EH (cell line): ENCODE results near the gene DCST1.

Source experiments
- DNase-seq: peaks from one replicate; pipeline ENCODE4 v3.0.0-alpha.2; 2015; ENCODE audit warnings: low read depth

The DCST1 gene

DNA sequence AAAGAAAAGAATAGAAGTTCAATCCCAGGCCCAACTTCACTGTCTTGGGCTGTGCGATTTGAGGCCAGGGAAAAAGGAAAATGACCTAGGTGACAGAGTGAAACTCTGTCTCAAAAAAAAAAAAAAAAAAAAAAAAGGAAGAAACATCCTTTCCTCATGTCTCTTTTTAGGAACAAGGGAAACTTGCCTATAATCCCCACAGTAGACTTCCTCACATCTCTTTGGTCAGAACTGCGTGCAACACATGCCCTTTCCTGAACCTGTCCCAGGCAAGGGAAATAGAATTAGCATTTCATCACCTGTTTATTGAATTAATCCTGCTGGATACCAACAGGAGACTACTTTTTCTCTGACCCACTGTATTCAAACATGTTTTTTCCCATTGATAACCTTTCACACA is 2.3 kb downstream of the DCST1 start:
- DNase-seq, result no peak

DNA sequence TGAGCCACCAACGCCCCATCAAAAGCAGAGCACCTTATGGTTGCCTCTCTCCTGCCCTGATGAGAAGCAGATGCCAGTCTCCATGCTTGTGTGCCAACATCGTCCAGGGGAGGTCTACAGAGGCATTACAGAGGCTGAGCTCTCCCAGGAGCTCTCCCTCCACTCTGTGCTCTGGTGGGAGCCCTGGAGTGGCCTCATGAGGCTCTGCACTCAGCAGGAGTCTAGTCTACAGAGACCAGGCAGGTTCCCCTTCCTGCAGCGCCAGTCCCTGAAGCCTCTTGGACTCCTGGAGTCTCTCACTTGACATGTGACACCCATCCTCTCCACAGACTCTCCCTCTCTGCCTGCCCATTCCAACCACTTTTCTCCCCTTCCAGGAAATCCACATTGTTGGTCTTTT is 3.4 kb downstream of the DCST1 start:
- no peak for DNase-seq

DNA sequence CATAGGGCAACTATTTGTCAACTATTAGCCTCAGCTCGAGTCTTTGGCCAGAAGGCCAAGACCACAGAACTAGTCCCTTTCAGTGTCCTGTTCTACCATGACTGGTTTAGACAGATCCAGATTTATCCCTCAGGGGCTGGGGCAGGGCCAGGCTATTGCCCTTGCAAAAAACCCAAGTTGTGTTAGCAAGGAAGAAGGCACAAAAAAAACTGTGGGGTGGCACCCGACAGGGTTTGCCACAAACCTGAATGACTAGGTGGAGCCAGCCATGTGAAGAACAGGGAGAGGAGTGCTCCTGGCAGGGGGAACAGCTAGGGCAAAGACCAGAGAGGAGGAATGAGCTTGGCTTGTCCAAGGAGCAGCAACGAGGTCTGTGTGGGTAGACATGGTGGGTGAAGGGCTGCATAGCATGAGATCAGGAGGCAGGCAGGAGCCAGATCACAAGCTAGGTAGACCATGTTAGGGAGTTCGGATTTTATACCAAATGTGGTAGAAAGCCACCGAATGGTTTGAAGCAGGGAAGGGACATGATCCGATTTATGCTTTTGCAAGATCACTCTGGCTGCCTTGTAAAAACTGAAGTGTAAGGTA is 4.3 kb downstream of the DCST1 start:
- DNase-seq, result no peak

DNA sequence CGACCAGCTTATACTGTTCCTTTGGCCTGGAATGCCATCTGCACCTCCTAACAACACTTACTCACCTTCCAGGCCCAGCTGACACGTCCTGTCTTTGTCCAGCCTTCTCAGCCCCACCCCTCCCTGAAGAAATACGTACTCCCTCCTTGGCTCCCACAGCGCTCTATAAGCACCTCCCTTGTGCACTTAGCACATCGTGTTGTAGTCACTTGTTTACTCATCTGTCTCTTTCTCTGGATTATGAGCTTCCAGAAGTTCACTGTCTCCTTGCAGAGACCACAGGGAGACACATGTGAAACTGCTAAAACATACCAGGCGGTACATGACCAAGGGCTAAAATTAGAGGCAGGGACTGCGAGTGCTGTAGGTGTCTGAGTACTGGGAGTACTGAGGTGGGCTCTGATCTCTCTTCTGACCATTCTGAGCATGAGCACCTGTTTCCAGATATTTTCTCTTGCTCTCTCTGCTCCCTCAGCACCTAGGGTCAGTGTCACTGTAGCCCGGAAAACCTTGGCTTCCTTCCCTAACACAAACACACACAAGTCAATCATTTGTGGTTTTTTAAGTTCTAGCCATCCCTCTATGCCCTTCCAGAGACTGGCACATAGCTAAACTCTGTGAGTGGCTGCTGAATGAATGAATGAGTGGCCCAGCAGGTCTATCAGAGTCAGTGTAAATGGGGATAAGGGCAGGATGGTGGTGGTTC is 5.1 kb downstream of the DCST1 start:
- DNase-seq, result peak; percentile 48

DNA sequence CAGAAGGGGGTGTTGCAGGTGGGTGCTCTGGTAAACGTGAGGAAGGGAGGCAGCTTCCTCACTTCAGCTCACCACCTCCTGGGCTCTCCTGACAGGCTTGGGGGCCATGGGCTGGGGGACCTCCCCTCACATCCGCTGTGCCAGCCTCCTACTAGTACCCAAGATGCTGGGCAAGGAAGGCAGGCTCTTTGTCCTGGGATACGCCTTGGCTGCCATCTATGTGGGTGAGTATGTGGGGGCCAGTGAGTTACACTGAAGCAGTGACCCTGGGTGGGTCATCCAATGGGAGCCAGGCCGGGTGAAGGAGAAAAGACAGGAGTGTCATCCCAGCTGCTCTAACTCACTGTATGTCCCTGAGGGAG is 5.7 kb downstream of the DCST1 start:
- DNase-seq, result no peak

DNA sequence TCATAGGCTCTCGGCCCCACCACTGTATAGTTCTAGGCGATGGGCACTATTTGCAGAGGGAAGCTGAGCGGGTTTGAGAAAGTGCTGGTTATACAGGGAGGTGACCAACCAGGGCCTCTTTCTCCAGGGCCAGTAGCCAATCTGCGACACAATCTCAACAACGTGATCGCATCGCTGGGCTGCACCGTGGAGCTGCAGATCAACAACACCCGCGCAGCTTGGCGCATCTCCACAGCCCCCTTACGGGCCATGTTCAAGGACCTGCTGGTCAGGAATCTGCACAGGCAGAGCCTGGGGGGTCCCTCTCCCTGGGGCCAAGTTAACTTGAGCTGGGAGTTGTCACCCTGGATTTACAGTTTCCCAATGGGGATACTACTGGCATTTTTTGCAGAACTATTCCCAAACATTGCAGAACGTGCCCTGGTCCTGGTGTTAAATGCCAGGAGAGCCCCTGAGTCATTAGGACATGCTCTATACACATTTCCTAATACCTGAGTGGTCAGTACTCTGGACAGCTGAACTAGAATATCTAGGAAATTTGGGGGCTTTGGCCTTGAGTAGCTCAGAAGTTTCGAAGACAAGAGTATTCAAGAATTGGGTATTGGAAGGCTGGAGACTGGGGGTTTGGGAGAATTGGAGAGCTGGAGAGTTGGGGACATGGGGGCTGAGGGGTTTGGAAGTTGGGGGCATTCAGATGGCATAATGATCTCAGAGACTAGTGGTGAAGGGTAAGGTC is 6.9 kb downstream of the DCST1 start:
- no peak for DNase-seq

DNA sequence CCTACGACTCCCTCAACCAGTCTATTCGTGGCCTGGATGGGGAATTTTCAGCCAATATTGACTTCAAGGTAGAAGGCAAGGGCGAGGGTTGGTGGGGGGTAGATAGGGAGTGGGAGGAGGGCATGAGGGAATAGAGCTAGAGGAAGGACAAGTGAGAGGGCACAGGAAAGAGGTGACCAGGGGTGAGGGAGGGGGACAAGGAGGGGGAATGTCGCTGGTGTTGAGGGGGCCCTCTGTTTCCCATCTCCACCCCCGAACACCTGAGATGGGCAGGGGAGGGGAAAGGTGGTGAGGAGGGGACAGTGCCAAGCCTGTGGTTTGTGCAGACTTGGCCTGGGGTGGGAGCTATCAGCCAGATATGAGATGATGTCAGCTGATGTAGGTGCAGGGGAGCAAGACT is 9.2 kb downstream of the DCST1 start:
- DNase-seq, result no peak

DNA sequence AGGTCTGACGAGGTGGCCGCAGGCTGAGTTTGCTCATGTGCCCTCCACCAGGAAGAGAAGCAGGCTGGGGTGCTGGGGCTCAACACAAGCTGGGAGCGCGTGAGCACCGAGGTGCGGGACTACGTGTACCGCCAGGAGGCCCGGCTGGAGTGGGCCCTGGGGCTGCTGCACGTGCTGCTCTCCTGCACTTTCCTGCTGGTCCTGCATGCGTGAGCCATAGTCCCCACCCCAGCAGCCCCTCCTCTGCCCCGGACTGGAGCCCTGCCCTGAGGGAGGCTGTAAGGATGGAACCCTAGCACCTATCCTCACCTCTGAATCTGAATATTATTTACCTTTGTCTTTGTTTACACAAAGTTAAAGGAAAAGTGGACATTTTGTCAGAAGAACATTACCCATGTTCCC is 9.7 kb downstream of the DCST1 start:
- no peak for DNase-seq

DNA sequence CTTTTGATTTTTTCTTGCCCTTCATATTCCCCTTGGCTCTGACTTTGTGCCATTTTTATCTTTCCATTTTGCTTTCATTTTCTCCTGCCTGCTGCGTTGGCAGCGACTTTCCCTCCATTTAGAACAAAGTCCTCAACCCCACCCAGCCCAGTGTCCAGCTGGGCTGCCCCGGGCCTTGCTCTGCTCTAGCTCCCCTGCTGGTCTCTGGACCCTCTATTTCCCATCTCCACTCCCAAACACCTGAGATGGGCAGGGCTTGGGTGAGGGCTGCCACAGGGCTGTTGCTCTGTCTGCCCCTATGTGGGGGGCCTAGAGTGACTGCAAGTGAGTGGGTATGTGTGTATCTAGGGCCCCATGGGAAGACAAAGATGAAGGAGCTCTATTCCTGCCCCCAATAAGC is 10.2 kb downstream of the DCST1 start:
- DNase-seq, result no peak

DNA sequence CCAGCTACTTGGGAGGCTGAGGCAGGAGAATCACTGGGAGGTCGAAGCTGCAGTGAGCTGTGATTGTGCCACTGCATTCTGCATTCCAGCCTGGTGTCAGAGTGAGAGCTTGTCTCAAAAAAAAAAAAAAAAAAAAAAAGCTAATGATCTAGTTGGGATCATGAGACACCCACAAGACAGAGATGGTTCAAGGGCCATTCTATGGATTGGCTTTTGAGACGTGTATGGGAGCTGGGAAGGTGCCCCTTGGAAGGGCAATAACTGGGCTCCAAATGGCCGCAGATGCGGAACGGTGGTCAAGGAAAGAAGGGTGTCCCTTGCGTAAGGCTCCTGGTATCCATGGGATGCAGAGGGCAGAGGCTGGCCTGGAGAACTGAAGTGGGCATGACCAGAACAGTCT is 10.7 kb downstream of the DCST1 start:
- no peak for DNase-seq

DNA sequence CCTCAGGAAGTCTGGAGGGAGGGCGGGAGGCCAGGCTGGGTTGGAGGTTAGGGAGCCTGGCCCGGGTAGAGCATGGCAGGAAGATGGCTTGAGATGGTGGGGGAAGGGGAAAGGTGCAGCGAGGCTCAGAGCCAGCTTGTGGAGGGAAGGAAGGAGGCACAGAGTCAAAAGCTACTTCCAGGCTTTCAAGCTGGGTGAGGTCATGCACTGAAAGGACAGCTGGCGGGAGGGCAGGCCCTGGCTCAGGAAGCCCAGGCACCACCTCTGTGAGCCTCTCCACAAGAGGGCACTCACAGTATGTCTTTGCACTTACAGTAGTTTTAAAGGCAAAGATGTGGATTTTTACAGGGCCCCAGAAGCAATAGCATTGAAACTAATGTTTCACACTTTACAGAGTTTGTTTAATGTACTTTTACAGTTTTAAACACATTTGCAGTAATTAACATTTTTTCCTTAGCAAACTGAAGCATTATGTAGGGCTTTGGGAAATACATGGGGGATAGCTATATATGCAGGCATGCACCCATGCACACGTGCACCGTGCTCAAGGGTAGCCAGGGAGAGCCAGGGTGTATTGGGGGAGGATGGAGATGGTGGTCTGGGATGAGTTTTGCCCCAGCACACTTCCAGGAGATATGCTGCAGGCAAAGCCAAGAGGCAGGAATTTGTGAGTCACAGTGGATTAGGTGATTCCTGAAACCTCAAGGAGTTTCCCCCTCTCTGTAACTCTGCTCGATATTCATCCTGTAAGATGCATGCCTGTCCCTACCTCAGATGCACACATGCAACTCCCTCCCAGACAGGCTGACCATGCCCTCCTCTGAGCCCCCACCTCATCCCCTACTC is 11.4 kb downstream of the DCST1 start:
- peak; percentile 84 for DNase-seq

DNA sequence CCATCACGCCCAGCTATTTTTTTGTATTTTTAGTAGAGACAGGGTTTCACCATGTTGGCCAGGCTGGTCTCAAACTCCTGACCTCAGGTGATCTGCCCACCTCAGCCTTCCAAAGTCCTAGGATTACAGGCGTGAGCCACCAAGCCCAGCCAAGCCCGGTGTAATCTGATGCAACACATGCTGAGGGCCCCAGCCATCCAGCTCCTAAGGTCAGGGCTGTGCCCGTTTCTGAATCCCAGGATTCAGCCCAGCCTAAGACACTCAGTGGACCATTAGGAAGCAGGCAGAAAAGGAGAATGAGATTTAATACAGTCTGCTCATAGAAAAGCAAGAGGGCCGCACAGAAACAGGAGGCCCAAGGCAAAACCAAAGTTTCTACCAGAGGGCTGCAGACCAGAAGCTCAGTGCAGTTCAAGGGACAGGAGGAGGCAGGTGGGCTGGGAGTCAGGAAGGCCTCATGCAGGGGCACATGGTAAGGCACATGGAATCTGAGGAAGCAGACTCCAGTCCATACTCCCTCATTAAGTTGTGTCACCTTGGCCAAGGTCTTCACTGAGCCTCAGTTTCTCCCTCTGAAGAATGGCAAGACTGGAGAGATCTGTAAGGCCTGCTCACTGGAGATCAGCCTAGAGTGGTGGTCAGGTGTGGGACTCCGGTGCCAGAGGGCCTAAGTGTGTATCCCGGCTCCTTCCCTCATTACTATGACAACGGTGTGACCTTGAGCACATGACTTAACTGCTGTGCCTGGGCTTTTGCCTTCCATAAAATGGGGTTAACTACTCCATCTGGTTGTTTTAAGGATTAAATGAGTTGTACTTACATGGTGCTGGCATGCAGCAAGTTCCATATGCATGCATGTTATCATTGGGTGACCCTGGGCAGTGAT is 15.1 kb downstream of the DCST1 start:
- DNase-seq, result no peak

DNA sequence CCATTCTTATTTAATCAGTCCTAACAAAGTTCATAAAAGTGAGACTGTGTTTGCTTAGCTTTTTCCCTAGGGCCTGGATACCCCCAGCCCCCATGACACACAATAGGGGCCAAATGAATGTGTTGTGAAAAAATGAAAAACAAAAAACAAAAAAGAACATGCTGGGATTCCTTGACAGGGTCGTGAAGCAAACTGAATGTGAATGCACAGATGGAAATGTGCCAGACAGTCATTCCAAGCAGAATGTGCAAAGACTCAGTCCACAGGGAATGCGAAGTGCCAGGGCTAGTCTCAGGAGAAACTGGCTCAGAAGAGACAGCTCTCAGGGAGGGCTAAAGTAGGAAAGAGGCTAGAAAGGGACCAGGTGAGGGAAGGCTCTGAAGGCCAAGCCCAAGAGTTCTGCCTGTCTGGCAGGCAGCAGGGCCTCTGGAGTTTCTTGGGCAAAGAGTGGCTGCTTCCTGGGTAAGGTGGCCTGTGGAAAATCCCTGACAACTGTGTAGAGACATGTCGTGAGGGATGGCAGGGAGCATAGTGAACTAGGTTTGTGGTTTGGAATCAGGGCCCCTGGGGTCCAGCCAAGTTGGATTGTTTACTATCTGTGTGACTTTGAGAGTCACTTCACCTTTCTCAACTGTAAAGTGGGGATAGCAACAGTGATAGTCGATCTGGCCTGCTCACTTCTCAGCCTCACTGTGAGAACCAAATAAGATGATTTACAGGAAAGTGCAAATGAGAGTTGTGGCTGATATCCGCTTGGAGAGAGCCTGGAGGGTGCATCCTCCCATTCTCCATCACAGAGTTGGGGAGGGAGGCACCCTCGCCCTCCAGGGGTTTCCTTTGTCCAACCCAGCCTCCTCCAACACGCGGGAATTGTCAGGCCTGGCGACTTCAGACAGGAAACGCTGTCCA is 16.3 kb downstream of the DCST1 start:
- peak; percentile 77 for DNase-seq

DNA sequence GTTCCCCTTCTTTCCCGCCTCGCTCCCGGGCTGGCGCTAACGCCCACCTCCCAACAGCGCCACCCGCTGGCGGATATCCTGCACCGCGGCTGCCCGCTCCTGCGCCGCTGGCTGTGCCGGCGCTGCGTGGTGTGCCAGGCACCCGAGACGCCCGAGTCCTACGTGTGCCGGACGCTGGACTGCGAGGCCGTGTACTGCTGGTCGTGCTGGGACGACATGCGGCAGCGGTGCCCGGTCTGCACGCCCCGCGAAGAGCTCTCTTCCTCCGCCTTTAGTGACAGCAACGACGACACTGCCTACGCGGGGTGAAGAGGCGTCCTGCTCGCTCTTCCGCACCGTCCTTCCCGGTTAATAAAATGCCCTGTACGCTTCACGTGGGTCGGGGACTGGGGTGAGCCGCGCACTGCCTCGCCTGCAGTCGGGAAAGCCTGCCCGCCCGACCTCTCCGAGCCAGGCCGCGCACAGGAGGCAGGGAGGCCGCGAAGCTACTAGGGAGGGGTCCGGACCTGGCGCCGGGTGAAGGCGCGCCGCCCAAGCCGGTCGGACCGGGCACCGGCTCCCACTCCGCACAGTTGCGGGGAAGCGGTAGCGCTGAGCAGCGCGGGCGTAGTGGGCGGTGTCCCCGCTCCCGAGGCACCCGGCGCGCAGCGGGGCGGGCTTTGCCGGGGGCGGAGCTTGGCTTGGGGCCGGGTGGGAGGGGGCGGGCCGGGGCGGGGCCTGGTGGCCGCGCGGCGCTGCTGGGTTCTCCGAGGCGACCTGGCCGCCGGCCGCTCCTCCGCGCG is 17.1 kb downstream of the DCST1 start, which contains the start of gene ADAM15:
Gene ADAM15, plus strand, starts transcription at position 757 of the 782 bp plus-strand sequence. CDS start 71 bp downstream, outside the sequence.
- DNase-seq, result peak; percentile 73

DNA sequence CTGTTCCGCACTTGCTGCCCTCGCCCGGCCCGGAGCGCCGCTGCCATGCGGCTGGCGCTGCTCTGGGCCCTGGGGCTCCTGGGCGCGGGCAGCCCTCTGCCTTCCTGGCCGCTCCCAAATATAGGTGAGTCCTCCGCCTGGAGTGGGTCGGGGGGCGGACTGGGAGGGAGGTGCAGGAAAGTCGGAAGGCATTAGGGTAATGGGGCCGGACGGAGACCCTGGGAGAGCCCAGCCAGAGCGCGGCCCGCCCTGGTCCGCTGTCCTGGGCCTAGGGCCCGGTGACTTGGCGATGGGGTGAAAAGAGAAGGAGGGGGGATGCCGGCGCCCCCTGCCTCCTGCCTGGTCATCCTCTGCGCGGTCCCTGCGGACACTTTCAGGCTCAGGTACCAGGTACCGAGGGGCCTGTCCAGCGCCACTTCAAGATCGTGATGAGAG is 17.7 kb downstream of the DCST1 start:
- DNase-seq, result peak; percentile 15

DNA sequence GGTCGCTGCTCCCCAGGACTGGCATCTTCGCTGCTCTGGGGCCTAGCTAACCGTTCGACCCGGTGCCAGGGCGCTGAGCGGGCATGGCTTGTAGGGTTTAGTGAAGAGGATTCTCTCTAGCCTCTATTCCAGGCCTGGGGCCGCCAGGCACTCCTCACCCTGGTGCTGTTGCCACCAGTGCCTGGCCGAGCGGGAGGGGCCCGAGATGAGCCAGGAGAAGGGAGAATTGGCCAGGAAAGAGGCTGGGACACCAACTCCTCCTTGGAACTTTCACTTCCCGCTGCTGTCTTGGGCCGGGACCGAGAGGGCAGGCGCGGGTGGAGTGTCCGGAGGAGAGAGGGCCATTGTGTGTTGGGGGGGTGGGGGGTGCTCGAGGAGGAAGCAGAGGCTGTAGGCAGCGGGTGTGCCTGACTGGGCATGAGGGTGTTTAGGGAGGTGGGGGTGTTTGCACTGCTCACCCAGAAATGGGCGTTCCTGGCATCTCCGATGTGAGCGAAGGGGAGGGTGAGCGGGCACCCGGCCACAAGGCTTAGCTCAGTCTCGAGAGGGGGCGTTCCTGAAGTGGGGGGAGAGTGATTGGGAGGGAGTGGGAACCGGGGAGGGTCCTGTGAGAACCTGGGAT is 18.3 kb downstream of the DCST1 start:
- peak; percentile 46 for DNase-seq

DNA sequence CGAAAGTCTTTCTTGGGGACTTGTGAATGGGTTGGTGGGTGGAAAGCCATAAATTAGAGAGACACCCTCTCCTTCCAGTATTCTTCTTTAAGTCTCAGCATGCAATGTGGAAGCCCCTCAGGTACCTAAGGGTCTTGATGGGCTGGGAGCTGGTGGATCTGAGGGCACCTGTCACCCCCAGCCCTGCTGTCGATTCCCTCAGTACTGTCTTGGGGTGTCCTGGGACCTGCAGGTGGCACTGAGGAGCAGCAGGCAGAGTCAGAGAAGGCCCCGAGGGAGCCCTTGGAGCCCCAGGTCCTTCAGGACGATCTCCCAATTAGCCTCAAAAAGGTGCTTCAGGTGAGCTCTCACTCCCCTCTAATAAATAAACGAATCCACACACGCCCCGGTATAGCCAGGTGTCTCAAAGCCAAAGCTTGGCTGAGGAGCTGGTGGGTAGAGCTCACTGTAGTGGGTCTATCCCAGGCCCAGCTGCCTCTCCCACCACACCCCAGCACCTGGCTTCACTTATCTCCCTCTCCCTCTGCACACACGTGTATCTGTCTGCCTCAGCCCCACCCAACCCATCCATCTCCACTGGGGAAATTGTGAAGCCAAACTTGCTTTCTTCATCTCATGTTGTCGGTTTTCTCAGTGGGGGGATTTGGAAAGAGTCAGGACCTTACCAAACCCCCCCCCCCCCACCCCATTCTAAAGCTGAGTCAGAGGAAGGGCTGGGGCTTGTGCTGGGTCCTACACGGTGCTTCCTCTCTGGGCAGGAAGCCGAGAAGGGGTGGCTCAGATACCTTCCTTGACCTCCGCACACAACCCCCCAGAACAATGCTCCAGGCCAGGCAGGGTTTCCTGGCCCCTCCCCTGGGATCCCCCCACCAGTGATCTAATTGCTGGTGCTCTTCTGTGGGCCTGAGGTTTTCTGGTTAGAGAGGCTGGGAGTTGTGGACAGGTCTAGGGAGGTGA is 19.1 kb downstream of the DCST1 start:
- peak; percentile 18 for DNase-seq
